ENCODE measurements around the gene PRR30. TPM values are rescaled to one million over a fixed set of nuclear protein-coding genes. Genes with fewer than 3 reads are reported as not detected.

Gene PRR30
- total and polyA plus RNA-seq, 2 donors (not counting 1 experiment from before 2014, with no cell fraction given) = not detected

GRCh38 chr2:27127883-27128667, 11.1 kb downstream of the PRR30 start:
- H3K79me2 ChIP-seq (ENCODE audit: control insufficient read depth, insufficient read depth, low read length) = no peaks in the 10 kb centered on the region
- H2AFZ ChIP-seq (ENCODE audit: insufficient read depth, low read depth, low read length, poor library complexity, severe bottlenecking) = no peak overlapping the region
- peaks cover 0 to 30% of the 10 kb centered on the region in 2 experiments for H3K36me3 ChIP-seq (replicated peaks in 1 of 2; ENCODE audit: control extremely low read depth in 1 of 2, control insufficient read depth in 1 of 2, extremely low read depth in 1 of 2, insufficient read depth in 2 of 2, low read length in 1 of 2)
- no peak overlapping the region for H3K9ac ChIP-seq (ENCODE audit: low read length)
- no peak overlapping the region for H3K27ac ChIP-seq (ENCODE audit: low read length in 2 of 2)
- no peak overlapping the region for H3K4me3 Mint-ChIP-seq
- peaks cover 1% of the 10 kb centered on the region for H3K27me3 Mint-ChIP-seq
- H3K4me3 ChIP-seq (ENCODE audit: control extremely low read depth in 1 of 5, extremely low read depth in 1 of 5, insufficient read depth in 1 of 5, low read depth in 2 of 5, low read length in 4 of 5) = no peak overlapping the region
- intact Hi-C loops (cut with micrococcal nuclease) = no loop called here
- no peak overlapping the region for H3K27ac Mint-ChIP-seq
- no peak overlapping the region for H3K4me2 ChIP-seq (replicated peaks; ENCODE audit: low read depth, low read length, poor library complexity, severe bottlenecking)
- no peaks in the 10 kb centered on the region for H3K9me3 Mint-ChIP-seq (ENCODE audit: insufficient read depth)
- no peak for DNase-seq
- no peak for ATAC-seq (ENCODE audit: low read depth)
- H3K4me1 Mint-ChIP-seq = peaks cover 16% of the 10 kb centered on the region
- TF ChIP-seq, protein P1, sequence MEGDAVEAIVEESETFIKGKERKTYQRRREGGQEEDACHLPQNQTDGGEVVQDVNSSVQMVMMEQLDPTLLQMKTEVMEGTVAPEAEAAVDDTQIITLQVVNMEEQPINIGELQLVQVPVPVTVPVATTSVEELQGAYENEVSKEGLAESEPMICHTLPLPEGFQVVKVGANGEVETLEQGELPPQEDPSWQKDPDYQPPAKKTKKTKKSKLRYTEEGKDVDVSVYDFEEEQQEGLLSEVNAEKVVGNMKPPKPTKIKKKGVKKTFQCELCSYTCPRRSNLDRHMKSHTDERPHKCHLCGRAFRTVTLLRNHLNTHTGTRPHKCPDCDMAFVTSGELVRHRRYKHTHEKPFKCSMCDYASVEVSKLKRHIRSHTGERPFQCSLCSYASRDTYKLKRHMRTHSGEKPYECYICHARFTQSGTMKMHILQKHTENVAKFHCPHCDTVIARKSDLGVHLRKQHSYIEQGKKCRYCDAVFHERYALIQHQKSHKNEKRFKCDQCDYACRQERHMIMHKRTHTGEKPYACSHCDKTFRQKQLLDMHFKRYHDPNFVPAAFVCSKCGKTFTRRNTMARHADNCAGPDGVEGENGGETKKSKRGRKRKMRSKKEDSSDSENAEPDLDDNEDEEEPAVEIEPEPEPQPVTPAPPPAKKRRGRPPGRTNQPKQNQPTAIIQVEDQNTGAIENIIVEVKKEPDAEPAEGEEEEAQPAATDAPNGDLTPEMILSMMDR (IDR thresholded peaks at IDR 0.05) = no peak
- no peak for TF ChIP-seq EZH2 (IDR thresholded peaks at IDR 0.05; ENCODE audit: borderline replicate concordance, insufficient read depth, low read depth, low read length, poor library complexity, severe bottlenecking)
- H3K9me3 ChIP-seq (ENCODE audit: control extremely low read depth in 1 of 3, control insufficient read depth in 2 of 3, insufficient read depth in 1 of 3, low read length in 2 of 3) = no peaks in the 10 kb centered on the region
- WGBS (ENCODE audit: insufficient coverage) = 95% methylated on average over 8 of the region's 9 CpGs
- peaks cover 8 to 12% of the 10 kb centered on the region in 2 donors for H3K4me1 ChIP-seq (ENCODE audit: control insufficient read depth in 2 of 2, insufficient read depth in 2 of 2, low read length in 2 of 2)
- CTCF ChIA-PET = no interaction called here
- H4K20me1 ChIP-seq (ENCODE audit: control insufficient read depth, insufficient read depth, low read length, poor library complexity, severe bottlenecking) = no peaks in the 10 kb centered on the region
- POLR2A ChIA-PET = no interaction called here
- H3K27me3 ChIP-seq (replicated peaks in 1 of 4; ENCODE audit: control extremely low read depth in 1 of 4, control insufficient read depth in 3 of 4, insufficient read depth in 4 of 4, low read length in 3 of 4) = no peaks in the 10 kb centered on the region

DNA sequence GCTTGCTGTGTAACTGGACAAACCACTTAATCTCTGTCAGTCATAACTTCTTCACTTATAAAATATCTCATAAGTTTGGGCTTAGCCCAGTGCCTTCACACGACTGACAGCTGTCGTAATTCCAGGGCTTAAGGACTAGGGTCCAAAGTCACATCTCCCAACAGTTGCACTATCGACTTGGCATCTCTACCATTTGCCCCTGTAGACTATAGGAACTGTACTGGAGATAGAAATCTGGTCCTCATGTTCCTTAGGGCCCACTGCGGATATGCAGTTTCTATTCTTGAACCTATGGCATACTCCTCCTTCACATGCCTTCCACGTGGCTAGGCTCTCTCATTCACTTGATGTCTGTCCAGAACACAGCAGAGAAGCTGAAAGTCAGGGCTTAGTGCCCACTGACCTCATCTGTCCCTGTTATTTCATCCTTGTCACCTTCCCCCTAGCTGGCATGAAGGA, 12.9 kb downstream of the PRR30 start:
- ATAC-seq (ENCODE audit: low read depth) = no peak
- POLR2A ChIA-PET = interaction anchor here (0.7 kb wide), 1 partner anchor 24 kb away, joined by 6 read pairs; no protein-coding TSS in a partner anchor

More for the DNA sequence above, 12.9 kb downstream of the PRR30 start:
- Mint-ChIP-seq H3K27ac (no peak overlapping the region), H3K4me3 (no peak overlapping the region), H3K4me1 (peaks cover 14% of the 10 kb centered on the region), H3K9me3 (ENCODE audit: insufficient read depth) (no peaks in the 10 kb centered on the region), H3K27me3 (peaks cover 12% of the 10 kb centered on the region)
- Histone ChIP-seq H3K4me2 (replicated peaks; ENCODE audit: low read depth, low read length, poor library complexity, severe bottlenecking) (no peak overlapping the region), H3K27ac (ENCODE audit: low read length in 2 of 2) (no peak overlapping the region), H3K79me2 (ENCODE audit: control insufficient read depth, insufficient read depth, low read length) (no peaks in the 10 kb centered on the region), H4K20me1 (ENCODE audit: control insufficient read depth, insufficient read depth, low read length, poor library complexity, severe bottlenecking) (no peaks in the 10 kb centered on the region), H2AFZ (ENCODE audit: insufficient read depth, low read depth, low read length, poor library complexity, severe bottlenecking) (no peak overlapping the region), H3K4me3 (ENCODE audit: control extremely low read depth in 1 of 5, extremely low read depth in 1 of 5, insufficient read depth in 1 of 5, low read depth in 2 of 5, low read length in 4 of 5) (no peak overlapping the region), H3K9ac (ENCODE audit: low read length) (no peak overlapping the region), H3K9me3 (ENCODE audit: control extremely low read depth in 1 of 3, control insufficient read depth in 2 of 3, insufficient read depth in 1 of 3, low read length in 2 of 3) (no peaks in the 10 kb centered on the region), H3K27me3 (replicated peaks in 1 of 4; ENCODE audit: control extremely low read depth in 1 of 4, control insufficient read depth in 3 of 4, insufficient read depth in 4 of 4, low read length in 3 of 4) (no peaks in the 10 kb centered on the region), H3K4me1 (ENCODE audit: control insufficient read depth in 2 of 2, insufficient read depth in 2 of 2, low read length in 2 of 2) (peaks cover 12% of the 10 kb centered on the region in 2 donors), H3K36me3 (replicated peaks in 1 of 2; ENCODE audit: control extremely low read depth in 1 of 2, control insufficient read depth in 1 of 2, extremely low read depth in 1 of 2, insufficient read depth in 2 of 2, low read length in 1 of 2) (peaks cover 0 to 14% of the 10 kb centered on the region in 2 experiments)
- CTCF ChIA-PET = interaction anchor here (1.5 kb wide), 1 partner anchor 164 kb away, joined by 3 read pairs; no protein-coding TSS in a partner anchor
- 88% methylated on average over 4 of the region's 5 CpGs for WGBS (ENCODE audit: insufficient coverage)
- TF ChIP-seq, protein P1 (IDR thresholded peaks at IDR 0.05) = no peak
- TF ChIP-seq EZH2 (IDR thresholded peaks at IDR 0.05; ENCODE audit: borderline replicate concordance, insufficient read depth, low read depth, low read length, poor library complexity, severe bottlenecking) = no peak
- no peak for DNase-seq
- intact Hi-C loops (cut with micrococcal nuclease) = no loop called here
